NOMO-1 treated with DMSO at 0.1 percent for 48 hours (cell line): Measurements from ENCODE around the gene CDK5RAP2.

ENCODE experiments used
- DNase-seq: peaks from one replicate; lab custom pipeline; 2025; ENCODE audit not compliant: unreplicated experiment; lab: John Stamatoyannopoulos, UW

The CDK5RAP2 gene

GRCh38 chr9:120362446-120362845 lies 217.5 kb downstream of the CDK5RAP2 start:
- no peak for DNase-seq

DNA sequence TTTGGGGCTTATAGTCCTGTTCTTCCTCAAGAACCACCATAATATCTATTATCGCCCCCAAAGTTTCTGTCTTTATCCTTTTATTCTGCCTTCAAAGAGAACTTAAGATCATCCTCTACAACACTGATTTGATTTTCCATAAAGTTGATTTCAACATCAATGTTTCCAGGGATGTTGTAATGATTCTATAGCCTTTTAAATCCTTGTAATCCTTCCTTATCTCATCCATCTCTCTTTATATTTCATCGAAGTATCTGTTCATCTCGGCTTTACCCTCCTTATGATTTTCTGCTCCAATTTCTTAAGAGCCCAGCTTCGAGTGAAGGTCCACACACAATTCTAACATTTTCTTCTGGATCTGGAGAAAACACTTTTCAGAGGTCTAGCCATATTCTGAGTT lies 218.4 kb downstream of the CDK5RAP2 start:
- DNase-seq, result no peak

- no peak for DNase-seq
These were observed 219.5 kb downstream of the CDK5RAP2 start for GRCh38 chr9:120360510-120360909.

GRCh38 chr9:120360046-120360445 lies 219.9 kb downstream of the CDK5RAP2 start:
- no peak for DNase-seq

DNA sequence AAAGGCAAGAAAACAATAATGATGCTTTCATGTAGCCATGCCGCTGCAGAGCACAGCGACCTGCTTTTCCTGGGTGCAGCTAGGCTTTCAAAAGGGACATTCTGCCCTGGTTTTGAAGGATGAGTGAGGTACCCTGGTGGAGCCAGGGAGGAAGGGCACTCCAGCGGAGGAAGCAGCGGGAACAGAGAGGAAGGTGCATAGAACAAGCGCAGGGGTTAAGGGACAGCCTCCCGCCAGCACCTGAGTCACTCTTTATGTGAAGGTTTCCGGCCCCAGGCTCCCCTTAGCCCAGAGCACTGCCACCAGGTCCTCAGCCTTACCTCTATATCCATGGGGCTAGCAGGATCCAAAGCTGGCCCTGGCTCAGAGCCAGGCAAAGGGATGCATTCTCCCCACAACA lies 221.1 kb downstream of the CDK5RAP2 start:
- DNase-seq, result no peak

GRCh38 chr9:120353506-120353905 lies 226.5 kb downstream of the CDK5RAP2 start:
- DNase-seq, result no peak

DNA sequence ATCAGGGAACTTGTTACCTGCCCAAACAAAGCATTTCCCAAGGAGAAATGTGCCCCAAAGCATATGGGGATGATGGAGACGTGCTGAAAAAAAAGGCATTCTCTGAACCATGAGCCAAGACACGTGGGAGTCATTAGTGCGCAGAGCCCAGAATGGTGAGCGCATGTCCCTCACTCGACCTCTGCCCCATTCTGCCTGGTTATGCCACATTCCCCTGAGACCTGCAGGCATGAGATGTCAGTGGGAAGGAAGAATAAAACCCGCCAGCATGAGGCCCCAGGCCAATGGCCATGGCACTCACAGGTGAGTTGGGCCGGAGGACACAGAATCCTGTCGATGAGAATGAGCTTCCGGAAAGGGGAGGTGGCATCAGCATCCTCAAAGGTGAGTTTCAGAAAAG lies 228.9 kb downstream of the CDK5RAP2 start:
- no peak for DNase-seq

DNA sequence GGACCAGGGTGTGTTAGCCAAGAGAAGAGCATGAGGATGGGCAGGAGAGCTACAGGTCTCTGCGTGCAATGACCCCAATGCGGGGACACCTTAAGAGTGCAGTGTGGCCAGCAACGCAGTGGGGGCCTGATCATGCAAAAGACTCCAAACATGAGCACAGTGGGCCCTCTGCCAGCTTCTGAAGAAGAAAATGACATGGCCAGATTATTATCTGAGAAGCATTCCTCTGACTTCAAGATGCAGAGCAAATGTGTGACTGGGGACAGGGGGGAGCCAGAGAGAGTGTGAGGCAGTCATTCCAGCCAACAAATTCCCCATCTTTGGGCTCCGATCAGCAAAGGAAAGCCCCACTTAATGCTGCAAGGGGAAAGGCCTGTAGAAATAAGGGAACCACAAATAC lies 229.4 kb downstream of the CDK5RAP2 start:
- DNase-seq, result no peak

DNA sequence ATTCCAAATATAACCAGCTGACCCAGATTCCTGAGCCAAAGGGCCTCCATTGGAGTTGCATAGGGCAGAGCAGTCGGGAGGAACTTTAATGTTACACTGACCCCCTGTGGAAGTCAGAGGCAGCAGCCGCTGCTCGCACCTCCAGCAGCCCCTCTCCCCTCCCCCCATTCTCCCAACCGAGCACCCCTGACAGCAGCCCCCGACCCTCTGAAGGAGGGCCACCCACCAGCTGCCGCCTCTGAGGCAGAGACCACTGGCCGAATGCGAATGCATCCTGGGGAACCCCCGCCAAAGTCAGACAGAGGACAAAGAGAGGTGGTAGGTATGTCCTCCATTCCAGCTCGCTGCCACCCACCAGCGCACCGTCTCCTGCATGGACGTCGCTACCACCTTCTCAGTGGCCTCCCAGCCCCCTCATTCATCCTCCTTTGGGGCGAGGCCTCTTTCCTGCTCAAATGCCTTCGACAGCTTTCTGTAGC lies 231.0 kb downstream of the CDK5RAP2 start:
- DNase-seq, result no peak

GRCh38 chr9:120345379-120345778 lies 234.6 kb downstream of the CDK5RAP2 start:
- no peak for DNase-seq

- no peak for DNase-seq
These were observed 235.7 kb downstream of the CDK5RAP2 start for GRCh38 chr9:120344230-120344629.

DNA sequence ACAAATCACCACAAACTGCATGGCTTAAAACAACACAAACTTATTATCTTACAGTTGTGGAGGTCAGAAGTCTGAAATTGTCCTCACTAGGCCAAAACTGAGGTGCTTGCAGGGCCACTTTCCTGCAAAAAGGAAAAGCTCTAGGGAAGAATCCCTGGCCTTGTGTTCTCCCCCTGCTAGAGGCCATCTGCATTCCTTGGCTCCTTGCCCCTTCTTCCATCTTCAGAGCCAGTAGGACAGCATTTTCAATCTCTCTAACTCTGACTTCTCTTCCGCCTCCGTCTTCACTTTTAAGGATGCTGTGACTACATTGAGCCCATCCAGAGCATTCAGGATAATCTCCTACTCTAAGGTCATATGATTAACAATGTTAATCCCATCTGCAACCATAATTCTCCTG lies 236.6 kb downstream of the CDK5RAP2 start:
- DNase-seq, result no peak
